Measurements from ENCODE around the gene FAU.

- TF ChIP-seq EZH2 (IDR thresholded peaks at IDR 0.05): no peak
- TF ChIP-seq EGR1 (IDR thresholded peaks at IDR 0.05; ENCODE audit: low read depth): no peak
- TF ChIP-seq CTCF (IDR thresholded peaks at IDR 0.05 in 2 of 3, conservative IDR thresholded peaks at IDR 0.05 in 1 of 3; ENCODE audit: borderline replicate concordance in 1 of 3, insufficient read depth in 1 of 3, low read depth in 2 of 3, low read length in 2 of 3): no peak
- no peak for TF ChIP-seq RAD21 (IDR thresholded peaks at IDR 0.05; ENCODE audit: low read depth)
- TF ChIP-seq POLR2A (IDR thresholded peaks at IDR 0.05; ENCODE audit: borderline replicate concordance, extremely low read depth, insufficient read depth, insufficient read length): no peak
These were observed 30.2 kb upstream of the FAU start for GRCh38 chr11:65152122-65152521.

Measured in HCT116 (cell line).